G401 (cell line): ENCODE data around the gene MTAP. TPM values are rescaled to one million over a fixed set of nuclear protein-coding genes. Genes with fewer than 3 reads are reported as not detected.

Experiments used
- DNase-seq: peaks from one replicate; pipeline ENCODE4 v3.0.0-alpha.2; 2015; ENCODE audit warnings: low spot score
- in situ Hi-C: cut with HindIII; loops from 2 replicates; pipeline ENCODE4 v1.10.0; 2016; ENCODE audit warnings: low sequenced_read_pairs, mixed read lengths
- total RNA-seq: library from RNA; depleted of rRNA; stranded (reverse); fragments of >200 nt; shearing (Covaris generic); gene quantifications from 2 replicates; pipeline ENCODE4 v1.2.3, GENCODE V29; 2014

The MTAP gene
- total RNA-seq, 1 experiment from 2014 or later, result 15.1 TPM

- no peak for DNase-seq
- in situ Hi-C loops, result no loop called here
Measured at GRCh38 chr9:21836437-21837161, 34.2 kb downstream of the MTAP start.

GRCh38 chr9:21837501-21837900 is 35.1 kb downstream of the MTAP start:
- in situ Hi-C loops, result no loop called here
- no peak for DNase-seq

GRCh38 chr9:21840647-21841046 is 38.2 kb downstream of the MTAP start:
- in situ Hi-C loops, result no loop called here
- no peak for DNase-seq

- no peak for DNase-seq
- in situ Hi-C loops, result no loop called here
Measured at GRCh38 chr9:21841133-21841532, 38.7 kb downstream of the MTAP start.

- in situ Hi-C loops, result no loop called here
- DNase-seq, result no peak
Measured at GRCh38 chr9:21848615-21849014, 46.2 kb downstream of the MTAP start.

GRCh38 chr9:21852754-21853153 is 50.3 kb downstream of the MTAP start:
- DNase-seq, result no peak
- in situ Hi-C loops, result no loop called here

- DNase-seq, result no peak
- in situ Hi-C loops, result no loop called here
Measured at GRCh38 chr9:21853414-21853813, 51.0 kb downstream of the MTAP start.

GRCh38 chr9:21854119-21854518 is 51.7 kb downstream of the MTAP start:
- DNase-seq, result no peak
- in situ Hi-C loops, result no loop called here

- DNase-seq, result no peak
- in situ Hi-C loops, result no loop called here
Measured at GRCh38 chr9:21854594-21854993, 52.2 kb downstream of the MTAP start.

GRCh38 chr9:21856301-21857094 is 54.1 kb downstream of the MTAP start:
- DNase-seq, result no peak
- in situ Hi-C loops, result no loop called here

- in situ Hi-C loops, result no loop called here
- DNase-seq, result no peak
Measured at GRCh38 chr9:21862871-21863270, 60.4 kb downstream of the MTAP start.

GRCh38 chr9:21864505-21864904 is 62.1 kb downstream of the MTAP start:
- DNase-seq, result no peak
- in situ Hi-C loops, result no loop called here

- in situ Hi-C loops, result no loop called here
- no peak for DNase-seq
Measured at GRCh38 chr9:21866302-21866701, 63.9 kb downstream of the MTAP start.

- no peak for DNase-seq
- in situ Hi-C loops, result no loop called here
Measured at GRCh38 chr9:21871256-21871975, 69.0 kb downstream of the MTAP start.

- DNase-seq, result no peak
- in situ Hi-C loops, result no loop called here
Measured at GRCh38 chr9:21872696-21873095, 70.3 kb downstream of the MTAP start.

GRCh38 chr9:21873540-21874221 is 71.2 kb downstream of the MTAP start:
- no peak for DNase-seq
- in situ Hi-C loops, result no loop called here

GRCh38 chr9:21875893-21876292 is 73.5 kb downstream of the MTAP start:
- in situ Hi-C loops, result no loop called here
- DNase-seq, result no peak

- DNase-seq, result no peak
- in situ Hi-C loops, result no loop called here
Measured at GRCh38 chr9:21883642-21884041, 81.2 kb downstream of the MTAP start.

- in situ Hi-C loops, result no loop called here
- no peak for DNase-seq
Measured at GRCh38 chr9:21889673-21890072, 87.2 kb downstream of the MTAP start.

- in situ Hi-C loops, result no loop called here
- no peak for DNase-seq
Measured at GRCh38 chr9:21890696-21891095, 88.3 kb downstream of the MTAP start.
